NCI-H82 (cell line): ENCODE data around the gene CRKL.
"Not testable (repeated sequence)": the region's sequence is repeated elsewhere in the genome, so short reads cannot be mapped to it uniquely, and the experiment has no call there.

ENCODE experiments used
- DNase-seq: peaks from one replicate; lab custom pipeline; 2025; lab: John Stamatoyannopoulos, UW

The CRKL gene

DNA sequence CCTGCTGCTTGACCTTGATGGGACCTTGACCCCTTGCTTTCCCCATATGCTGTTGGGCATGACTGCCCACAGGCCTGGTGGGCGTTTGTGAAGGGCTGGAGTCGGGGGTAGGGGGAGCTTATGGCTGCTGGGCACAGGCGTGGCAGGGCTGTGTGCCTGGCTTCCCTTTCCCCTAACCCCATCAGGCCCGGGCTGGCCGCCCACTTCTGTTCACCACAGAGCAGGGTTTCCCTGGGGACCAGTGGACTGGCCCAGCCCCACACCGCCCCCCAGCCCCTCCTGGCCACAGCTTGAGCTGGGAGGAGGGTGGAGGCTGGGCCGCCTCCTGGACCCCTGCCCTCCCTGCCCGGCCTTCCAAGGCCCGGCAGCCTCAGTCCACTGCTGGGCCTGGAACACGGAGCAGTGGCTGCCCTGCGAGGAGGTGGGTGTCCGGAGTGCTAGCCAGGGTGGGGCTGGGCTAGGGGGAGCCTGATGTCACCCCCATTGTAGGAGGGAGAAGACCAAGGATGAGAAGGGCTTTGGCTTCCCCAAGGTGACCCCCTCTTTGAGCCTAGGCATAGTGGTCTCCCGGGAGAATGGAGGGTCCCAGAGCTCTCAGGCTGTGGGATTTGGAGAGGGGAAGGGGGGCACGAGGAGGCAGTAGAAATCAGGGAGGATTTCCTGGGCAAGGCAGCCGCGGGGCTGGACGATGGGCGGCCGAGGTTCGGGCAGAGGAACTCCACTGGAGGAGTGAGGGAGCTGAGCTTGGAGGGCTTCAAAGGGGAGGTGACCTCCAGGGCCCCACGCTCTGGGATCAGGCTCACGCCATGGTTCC lies 49.9 kb downstream of the CRKL start, which contains the start of gene AIFM3:
TSS of gene AIFM3 (plus strand) at position 373 of the 814 bp plus-strand sequence. CDS start 690 bp downstream, outside the sequence.
- no peak for DNase-seq

DNA sequence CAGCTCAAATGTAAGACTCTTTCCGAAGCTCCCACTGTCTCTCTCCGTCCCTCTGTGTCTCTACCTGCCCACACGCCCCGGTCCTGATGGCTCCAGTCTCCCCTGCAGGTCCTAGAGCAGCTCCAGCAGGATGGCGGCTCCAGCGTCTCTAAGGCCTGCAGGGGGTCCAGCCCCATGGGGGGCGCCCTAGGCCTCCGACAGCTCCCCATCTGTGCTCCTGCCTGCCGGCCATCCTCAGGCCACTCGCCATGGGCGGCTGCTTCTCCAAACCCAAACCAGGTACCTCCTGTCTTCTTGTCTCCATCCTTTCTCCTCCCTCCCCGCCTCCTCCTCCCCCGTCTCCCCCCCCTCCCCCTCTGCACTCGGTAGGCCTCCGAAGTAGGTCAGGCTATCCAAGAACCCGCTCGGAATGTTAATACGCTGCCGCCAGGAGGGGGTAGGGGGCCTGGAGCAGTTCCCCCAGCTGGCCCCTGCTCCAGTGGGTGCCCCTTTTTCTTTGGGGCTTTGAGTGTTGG lies 50.5 kb downstream of the CRKL start:
- DNase-seq = peak; percentile 44

DNA sequence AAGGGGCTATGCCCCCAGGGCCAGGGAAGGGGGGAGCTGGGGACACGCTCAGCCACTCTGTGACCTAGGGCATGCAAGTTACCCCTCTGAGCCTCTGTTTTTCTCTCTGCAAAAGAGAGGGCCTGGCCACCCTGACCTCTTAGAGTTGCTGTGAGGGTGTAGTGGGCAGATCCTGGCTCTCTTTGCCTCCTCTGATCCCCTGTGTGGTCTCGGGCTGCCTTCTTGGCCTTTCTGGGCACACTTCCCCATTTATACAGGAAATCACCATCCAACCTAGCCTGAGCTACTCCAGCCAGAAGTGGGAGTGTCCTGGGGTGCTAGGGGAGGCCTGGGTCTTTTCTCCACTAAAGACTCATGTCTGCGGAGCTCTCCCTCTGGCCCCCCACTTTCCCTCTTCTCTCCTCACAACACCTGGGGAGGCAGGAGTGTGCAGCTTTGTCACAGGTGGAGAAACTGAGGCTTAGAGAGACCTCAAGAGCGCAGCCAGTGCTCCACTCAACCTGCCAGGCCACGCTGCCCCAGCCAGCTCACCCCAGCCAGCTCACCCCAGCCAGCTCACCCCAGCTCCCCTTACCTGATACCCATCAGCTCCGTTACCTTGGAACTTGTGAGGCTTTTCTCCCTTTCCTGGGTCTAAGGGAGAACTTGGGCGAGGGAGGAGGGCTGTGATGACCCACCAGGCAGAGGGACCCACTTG lies 51.2 kb downstream of the CRKL start:
- DNase-seq = no peak

DNA sequence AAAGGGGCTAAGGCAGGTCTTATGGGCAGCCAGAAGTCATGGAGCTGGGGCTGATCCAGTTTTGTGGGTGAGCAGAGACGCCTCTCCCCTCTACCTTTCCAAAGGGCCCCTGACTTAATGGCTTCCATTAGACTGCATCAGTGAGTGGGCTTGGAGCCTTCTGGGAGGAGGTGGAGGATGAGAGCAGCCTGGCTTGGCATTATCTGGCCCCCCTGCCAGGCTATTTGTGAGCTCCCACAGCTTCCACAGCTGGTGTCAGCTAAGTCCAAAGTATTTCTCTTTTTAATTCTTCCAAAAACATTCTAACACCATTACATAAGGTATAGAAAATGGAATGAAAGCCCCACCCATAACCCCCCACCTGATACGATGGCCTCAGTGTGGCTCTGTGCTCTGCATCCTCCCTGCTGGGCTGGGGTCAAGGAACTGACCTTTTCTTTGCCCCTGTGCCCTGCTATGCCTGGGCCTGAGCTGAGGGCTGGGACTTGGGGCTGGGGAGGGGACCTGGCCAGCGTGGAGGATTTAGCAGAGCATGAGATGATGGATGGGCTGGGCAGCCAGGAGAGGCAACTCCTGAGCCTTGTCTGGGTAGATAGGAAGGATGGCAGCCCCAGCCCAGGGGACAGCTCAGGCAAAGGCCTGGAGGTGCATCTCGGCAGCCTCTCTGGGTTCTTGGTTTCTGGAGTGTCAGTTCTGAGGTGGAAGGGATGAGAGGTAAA lies 53.9 kb downstream of the CRKL start:
- no peak for DNase-seq

DNA sequence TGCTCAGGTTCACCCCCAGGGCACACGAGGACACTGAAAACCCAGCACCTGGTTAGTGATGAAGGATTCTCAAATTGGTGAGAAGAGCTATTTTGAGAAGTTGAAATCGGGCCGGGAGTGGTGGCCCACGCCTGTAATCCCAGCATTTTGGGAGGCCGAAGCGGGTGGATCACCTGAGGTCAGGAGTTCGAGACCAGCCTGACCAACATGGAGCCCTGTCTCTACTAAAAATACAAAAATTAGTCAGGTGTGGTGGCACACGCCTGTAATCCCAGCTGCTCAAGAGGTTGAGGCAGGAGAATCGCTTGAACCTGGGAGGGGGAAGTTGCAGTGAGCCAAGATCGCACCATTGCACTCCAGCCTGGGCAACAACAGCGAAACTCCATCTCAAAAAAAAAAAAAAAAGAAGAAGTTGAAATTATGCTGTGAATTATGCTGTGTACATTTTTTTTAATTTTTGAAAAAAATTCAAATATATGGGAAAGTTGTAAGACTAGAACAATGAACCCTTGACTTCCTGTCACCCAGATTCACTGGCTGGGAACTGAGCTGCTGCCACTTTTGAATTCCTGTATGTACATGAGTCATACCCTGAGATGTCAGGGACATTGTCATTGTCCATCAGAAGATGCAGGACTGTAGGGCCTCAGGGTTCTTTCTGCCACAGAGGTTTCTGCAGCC lies 54.9 kb downstream of the CRKL start:
- not testable (repeated sequence) for DNase-seq

DNA sequence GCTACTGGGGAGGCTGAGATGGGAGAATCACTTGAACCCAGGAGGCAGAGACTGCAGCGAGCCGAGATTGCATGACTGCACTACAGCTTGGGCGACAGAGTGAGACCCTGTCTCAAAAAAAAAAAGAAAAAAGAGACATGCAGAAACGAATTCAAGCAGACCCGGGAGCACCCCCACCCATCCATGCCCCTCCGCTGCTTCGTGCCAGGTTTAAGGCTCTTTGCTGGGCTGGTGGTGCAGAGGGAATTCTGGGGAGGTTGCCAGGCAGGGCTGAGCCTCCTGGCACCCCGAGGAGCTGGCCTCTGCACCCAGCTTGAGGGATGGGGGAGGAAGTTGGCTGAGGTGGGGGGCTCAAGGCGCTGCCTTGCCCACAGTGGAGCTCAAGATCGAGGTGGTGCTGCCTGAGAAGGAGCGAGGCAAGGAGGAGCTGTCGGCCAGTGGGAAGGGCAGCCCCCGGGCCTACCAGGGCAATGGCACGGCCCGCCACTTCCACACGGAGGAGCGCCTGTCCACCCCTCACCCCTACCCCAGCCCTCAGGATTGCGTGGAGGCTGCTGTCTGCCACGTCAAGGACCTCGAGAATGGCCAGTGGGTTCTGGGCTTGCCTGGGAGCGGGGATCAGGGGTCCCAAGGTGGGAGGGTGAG lies 55.8 kb downstream of the CRKL start:
- no peak for DNase-seq

DNA sequence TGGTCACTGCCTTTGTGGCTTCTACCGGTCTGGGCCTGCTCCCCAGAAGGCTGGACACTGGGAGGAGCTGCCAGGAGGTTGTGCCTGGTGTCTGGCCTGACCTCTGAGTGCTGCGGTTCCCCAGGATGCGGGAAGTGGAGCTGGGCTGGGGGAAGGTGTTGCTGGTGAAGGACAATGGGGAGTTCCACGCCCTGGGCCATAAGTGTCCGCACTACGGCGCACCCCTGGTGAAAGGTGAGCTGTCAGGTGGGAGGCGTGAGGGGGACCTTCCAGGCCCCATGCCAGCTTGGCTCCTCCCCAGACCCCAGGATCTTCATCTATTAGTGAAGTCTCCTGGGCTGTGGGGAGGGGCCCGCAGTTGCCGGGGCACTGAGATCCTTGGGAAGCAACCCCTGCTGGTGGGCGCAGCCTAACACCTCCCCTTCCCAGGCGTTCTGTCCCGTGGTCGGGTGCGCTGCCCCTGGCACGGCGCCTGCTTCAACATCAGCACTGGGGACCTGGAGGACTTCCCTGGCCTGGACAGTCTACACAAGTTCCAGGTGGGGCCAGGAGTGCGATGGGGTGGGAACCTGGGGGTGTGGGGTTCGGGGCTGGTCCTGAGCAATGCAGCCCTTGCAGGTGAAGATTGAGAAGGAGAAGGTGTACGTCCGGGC lies 56.6 kb downstream of the CRKL start:
- DNase-seq = no peak

DNA sequence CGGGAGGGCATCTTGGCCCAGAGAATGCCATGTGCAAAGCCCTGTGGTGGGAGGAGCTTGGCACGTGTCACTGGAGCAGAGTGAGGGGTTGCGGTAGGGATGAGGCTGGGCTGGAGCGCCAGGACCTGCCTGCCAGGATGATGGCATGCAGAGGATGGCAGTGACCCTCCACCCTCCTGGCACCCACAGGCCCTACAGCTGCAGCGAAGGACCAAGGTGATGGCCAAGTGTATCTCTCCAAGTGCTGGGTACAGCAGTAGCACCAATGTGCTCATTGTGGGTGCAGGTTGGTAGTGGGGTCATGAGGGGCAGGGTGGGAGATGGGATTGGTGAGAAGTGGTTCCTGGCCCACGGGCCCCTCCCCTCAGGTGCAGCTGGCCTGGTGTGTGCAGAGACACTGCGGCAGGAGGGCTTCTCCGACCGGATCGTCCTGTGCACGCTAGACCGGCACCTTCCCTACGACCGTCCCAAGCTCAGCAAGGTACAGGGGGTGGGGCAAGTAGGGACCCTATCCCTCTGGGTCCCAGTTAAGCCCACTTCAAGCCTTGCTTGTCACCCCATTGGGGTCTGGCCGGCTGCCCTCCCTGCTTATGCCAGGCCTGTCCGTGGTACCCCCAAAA lies 57.2 kb downstream of the CRKL start:
- no peak for DNase-seq

DNA sequence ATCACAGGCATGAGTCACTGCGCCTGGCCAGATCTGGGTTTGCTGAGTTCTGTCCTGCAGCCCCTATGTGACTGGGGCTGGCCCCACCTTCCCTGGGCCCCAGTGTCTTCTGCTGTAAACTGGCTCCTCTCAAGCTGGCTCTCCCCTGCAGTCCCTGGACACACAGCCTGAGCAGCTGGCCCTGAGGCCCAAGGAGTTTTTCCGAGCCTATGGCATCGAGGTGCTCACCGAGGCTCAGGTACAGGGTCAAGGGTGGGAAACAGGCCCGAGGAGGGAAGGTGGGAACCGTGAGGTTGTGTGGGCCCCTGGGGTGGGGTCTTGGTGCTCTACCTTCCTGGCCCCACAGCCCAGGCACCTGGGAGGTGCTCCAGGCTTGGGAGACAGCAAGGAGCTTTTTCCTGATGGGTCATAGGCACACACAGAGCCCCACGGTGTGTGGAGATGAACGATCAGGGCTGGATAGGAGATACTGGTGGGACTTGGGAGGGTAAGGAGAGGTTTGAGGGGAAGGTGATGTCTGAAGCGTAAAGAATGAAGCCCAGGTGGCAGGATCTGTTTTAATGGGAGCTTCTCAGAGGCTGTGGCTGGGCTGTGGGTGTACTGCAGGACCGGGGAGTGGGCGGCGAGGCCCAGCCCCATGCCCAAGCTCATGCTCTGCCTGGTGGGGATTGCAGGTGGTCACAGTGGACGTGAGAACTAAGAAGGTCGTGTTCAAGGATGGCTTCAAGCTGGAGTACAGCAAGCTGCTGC lies 58.5 kb downstream of the CRKL start:
- DNase-seq = no peak

DNA sequence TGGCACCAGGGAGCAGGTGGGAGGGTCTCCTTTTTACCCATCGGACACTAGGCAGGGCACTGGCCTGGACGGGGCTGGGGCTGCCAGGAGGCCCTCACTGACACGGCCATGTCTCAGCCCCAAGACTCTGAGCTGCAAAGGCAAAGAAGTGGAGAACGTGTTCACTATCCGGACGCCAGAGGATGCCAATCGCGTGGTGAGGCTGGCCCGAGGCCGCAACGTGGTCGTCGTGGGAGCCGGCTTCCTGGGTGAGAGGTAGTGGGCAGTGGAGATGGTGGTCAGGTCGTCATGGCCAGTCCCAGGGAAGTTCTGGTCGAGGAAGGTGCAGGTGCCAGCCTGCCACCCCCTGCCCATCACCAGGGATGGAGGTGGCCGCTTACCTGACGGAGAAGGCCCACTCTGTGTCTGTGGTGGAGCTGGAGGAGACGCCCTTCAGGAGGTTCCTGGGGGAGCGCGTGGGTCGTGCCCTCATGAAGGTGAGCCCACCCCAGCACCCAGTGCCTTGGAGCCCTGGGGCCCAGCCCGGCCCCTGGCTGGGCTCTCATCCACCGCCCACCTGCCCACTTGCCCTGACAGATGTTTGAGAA lies 59.2 kb downstream of the CRKL start:
- no peak for DNase-seq

DNA sequence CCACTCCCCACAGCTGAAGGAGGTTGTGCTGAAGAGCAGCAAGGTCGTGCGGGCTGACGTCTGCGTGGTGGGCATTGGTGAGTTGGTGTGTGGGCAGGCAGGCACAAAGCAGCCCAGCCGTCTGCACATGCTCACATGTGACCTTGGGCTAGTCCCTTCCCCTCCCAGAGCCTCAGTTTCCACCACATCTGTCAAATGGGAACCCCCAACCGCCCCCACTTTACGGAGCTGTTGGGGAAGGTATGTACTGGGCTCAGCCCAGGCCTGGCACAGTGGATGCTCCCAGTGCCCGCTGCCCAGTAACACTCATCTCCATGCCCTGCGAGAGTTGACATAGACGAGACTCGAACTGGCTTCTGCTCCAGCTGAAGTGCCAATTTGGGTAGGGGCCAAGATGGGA lies 59.8 kb downstream of the CRKL start:
- DNase-seq = no peak

DNA sequence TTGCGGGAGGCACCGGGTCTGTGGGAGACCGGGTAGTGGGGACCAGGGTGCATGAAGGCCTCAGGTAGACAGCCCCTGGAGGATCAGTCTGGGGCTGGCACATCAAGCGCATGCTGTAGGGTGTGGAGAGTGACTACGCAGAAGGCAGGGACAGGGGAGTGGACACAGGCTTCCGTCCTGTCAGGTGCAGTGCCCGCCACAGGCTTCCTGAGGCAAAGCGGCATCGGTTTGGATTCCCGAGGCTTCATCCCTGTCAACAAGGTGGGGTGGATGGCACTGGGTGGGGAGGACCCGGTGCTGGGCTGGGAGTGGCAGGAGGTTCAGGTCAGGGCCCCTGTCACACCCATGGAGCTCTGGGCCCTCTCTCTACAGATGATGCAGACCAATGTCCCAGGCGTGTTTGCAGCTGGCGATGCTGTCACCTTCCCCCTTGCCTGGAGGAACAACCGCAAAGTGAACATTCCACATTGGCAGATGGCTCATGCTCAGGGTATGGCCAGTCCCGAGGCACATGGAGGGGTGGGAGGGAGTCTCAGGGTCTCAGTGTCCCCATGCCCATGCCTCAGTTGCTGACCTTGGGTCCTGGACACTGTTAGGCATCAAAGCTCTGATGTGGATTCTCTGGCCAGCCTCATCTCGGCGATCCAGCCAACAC lies 60.4 kb downstream of the CRKL start:
- no peak for DNase-seq

DNA sequence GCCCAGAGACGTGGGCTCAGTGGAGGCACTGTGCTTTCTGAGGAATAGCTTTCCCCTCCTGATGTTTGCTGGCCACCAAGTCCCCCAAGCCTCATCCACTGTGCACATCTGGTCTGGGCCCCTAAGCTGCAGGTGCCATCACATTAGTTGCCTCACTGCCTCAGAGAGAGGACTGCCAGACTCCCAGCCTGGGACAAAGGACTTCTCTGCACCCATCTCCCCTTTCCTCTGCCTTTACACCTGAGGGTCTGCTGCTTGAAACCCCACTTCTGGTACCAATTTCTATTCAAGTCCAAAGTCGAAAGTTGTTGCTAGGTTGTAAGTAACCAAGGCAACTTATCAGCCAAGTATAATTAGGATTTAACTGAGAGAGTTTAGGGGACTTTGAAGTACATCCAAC lies 61.2 kb downstream of the CRKL start:
- no peak for DNase-seq

DNA sequence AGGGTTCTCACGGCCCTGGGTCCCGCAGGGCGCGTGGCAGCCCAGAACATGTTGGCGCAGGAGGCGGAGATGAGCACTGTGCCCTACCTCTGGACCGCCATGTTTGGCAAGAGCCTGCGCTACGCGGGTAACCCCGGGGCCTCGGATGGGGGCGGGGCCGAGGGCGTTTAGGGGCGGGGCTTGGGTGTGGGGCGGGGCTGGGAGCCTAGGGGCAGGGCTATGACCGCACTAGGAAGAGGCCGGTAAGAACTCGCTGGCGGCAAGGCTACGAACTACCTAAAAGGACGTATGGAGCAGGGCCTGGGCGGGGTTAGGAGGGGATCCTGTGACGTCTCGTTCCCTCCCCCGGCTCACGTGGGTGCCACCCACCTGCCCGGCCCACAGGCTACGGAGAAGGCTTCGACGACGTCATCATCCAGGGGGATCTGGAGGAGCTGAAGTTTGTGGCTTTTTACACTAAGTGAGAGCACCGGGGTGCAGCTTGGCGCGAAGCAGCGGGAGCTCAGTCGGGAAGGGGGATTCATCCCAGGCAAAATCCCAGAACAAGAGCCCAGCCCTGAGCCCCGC lies 62.1 kb downstream of the CRKL start:
- peak; percentile 47 for DNase-seq

DNA sequence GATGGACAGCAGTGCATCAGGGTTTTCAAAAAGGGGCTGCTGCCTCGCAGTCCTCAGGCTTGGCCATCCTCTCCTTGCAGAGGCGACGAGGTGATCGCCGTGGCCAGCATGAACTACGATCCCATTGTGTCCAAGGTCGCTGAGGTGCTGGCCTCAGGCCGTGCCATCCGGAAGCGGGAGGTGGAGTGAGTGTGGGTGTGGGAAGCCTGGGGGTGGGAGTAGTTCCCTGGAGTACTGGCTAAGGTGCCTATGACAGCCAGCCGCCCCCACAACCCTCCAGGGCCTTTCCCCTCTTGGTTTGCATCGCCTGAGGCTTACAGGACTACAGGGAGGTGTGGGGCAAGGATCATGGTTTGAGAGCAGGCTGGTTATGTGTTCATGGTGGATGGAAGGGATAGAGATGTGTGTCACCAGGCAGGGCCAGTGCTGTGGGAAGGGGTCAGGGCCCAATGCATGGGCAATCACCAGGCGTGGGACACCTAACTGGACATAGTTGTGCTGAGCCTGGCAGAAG lies 62.8 kb downstream of the CRKL start:
- DNase-seq = no peak

DNA sequence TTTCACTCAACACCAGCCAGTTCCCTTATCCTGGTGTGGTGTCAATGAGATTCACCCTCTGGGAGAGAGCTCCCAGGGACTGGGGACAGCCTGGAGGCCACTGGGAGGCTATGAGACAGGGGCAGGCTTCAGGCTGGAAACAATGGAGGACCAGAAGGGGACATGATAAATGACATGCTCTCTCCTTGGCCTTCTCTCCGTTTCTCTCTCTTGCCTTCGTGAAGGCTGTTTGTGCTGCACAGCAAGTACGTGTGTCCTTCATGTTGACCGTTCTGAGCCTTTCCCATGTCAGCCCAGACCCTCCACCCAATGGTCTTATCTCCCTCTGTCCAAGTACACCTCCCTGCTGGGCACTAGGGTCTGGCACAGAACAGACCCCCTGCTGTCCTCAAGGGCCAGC lies 63.3 kb downstream of the CRKL start:
- DNase-seq = no peak

DNA sequence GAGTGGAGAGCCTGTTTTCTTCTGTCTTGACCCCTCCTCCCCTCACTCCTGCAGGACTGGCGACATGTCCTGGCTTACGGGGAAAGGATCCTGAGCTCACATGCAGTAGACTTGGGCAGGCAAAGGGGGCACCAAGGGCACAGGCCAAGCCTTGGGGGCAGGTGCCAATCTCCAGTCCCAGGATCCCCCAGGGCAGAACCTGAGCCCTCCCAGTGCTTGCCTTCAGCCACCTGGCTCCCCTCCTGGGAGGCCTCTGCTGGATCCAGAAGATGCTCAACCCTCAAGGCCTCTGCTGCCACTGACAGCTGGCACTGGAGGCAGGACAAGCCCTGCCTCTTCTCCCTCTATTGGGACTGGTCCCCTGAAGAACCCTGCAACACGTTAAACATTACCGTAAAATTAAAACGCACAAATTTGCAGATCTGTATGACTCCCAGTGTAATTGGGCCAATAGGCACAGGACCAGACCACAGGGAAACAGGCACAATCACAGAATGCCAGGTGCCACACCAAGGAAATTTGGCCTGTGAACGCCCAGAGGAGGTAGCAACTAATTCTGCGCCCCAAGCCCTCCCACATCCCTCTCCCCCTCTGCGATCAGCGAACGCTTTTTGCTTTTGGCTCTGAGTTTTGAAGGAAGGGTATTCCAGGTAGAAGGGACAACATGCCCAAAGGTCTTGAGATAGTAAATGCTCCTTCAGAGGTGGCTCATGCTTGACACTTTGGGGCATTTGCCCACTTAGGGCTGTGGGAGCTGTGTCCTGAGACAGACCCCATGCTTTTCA lies 63.9 kb downstream of the CRKL start:
- no peak for DNase-seq
